ENCODE data around the gene RARB.

The RARB gene

GRCh38 chr3:25578059-25578458 is 150.0 kb downstream of the RARB start:
- DNase-seq (ENCODE audit: low read depth), result no peak
- TF ChIP-seq CTCF (IDR thresholded peaks at IDR 0.05; ENCODE audit: insufficient read depth, low read depth, low read length, missing control alignments), result no peak
- H3K4me3 ChIP-seq (ENCODE audit: low read depth, low read length), result no peak overlapping the region

GRCh38 chr3:25580534-25580933 is 152.5 kb downstream of the RARB start:
- TF ChIP-seq CTCF (IDR thresholded peaks at IDR 0.05; ENCODE audit: insufficient read depth, low read depth, low read length, missing control alignments), result no peak
- DNase-seq (ENCODE audit: low read depth), result no peak
- H3K4me3 ChIP-seq (ENCODE audit: low read depth, low read length), result no peak overlapping the region

- no peak for TF ChIP-seq CTCF (IDR thresholded peaks at IDR 0.05; ENCODE audit: insufficient read depth, low read depth, low read length, missing control alignments)
- no peak for DNase-seq (ENCODE audit: low read depth)
- H3K4me3 ChIP-seq (ENCODE audit: low read depth, low read length), result no peak overlapping the region
Observed at GRCh38 chr3:25581335-25581734, 153.3 kb downstream of the RARB start.

- DNase-seq (ENCODE audit: low read depth), result no peak
- TF ChIP-seq CTCF (IDR thresholded peaks at IDR 0.05; ENCODE audit: insufficient read depth, low read depth, low read length, missing control alignments), result no peak
- no peak overlapping the region for H3K4me3 ChIP-seq (ENCODE audit: low read depth, low read length)
Observed at GRCh38 chr3:25581823-25582222, 153.8 kb downstream of the RARB start.

GRCh38 chr3:25582242-25582641 is 154.2 kb downstream of the RARB start:
- no peak overlapping the region for H3K4me3 ChIP-seq (ENCODE audit: low read depth, low read length)
- no peak for TF ChIP-seq CTCF (IDR thresholded peaks at IDR 0.05; ENCODE audit: insufficient read depth, low read depth, low read length, missing control alignments)
- no peak for DNase-seq (ENCODE audit: low read depth)

GRCh38 chr3:25583343-25583742 is 155.3 kb downstream of the RARB start:
- H3K4me3 ChIP-seq (ENCODE audit: low read depth, low read length), result no peak overlapping the region
- no peak for TF ChIP-seq CTCF (IDR thresholded peaks at IDR 0.05; ENCODE audit: insufficient read depth, low read depth, low read length, missing control alignments)

GRCh38 chr3:25584011-25584789 is 156.1 kb downstream of the RARB start:
- TF ChIP-seq CTCF (IDR thresholded peaks at IDR 0.05; ENCODE audit: insufficient read depth, low read depth, low read length, missing control alignments), result no peak
- no peak overlapping the region for H3K4me3 ChIP-seq (ENCODE audit: low read depth, low read length)
- DNase-seq (ENCODE audit: low read depth), result no peak

More at GRCh38 chr3:25583343-25583742, 155.3 kb downstream of the RARB start:
- DNase-seq (ENCODE audit: low read depth), result no peak
